ENCODE results near the gene LAMP5.

GRCh38 chr20:9499126-9499899 lies 15.1 kb upstream of the LAMP5 start:
- TF ChIP-seq CTCF (conservative IDR thresholded peaks at IDR 0.05; ENCODE audit: low read depth, low read length) (no peak), EZH2 (IDR thresholded peaks at IDR 0.05; ENCODE audit: low read length, unreplicated experiment) (no peak), EZH2phosphoT487 (IDR thresholded peaks at IDR 0.05; ENCODE audit: borderline replicate concordance, low read length) (no peak)

Measured in PC-3 (cell line).